Left lung (tissue), 10 donors: ENCODE results near the gene CHMP6. TPM values are rescaled to one million over a fixed set of nuclear protein-coding genes. Genes with fewer than 3 reads are reported as not detected.

ENCODE experiments used
- ATAC-seq: fragments of 200-7000 bp; cut with Tn5 transposase; one replicate; pipeline ENCODE4 v1.9.1; 2020; ENCODE audit warnings: moderate library complexity
- DNase-seq, 4 donors: peaks; one replicate each; pipeline ENCODE4 v3.0.0-alpha.2; 2013 to 2020
- H3K27ac ChIP-seq, 2 donors: fragments of 200-600 bp; sonication (generic) in 1 of 2; one replicate each; pipeline versions ENCODE4 v1.5.0 to v1.8.0; 2020 to 2021
- H3K27me3 ChIP-seq, 2 donors: fragments of 200-600 bp; sonication (generic) in 1 of 2; one replicate each; pipeline versions ENCODE4 v1.5.0 to v1.8.0; 2020 to 2021
- H3K36me3 ChIP-seq, 2 donors: fragments of 200-600 bp; sonication (generic) in 1 of 2; one replicate each; pipeline versions ENCODE4 v1.5.0 to v1.8.0; 2020 to 2021
- H3K4me1 ChIP-seq, 2 donors: fragments of 200-600 bp; one replicate each; pipeline ENCODE4 v1.8.0; 2021
- H3K4me3 ChIP-seq, 2 donors: fragments of 200-600 bp; sonication (generic) in 1 of 2; one replicate each; pipeline versions ENCODE4 v1.5.0 to v1.8.0; 2020 to 2021; ENCODE audit warnings: mild to moderate bottlenecking in 1 of 2
- H3K9me3 ChIP-seq, 2 donors: fragments of 200-600 bp; sonication (generic) in 1 of 2; one replicate each; pipeline versions ENCODE4 v1.5.0 to v1.8.0; 2020 to 2021
- intact Hi-C, 2 donors: fragments of 100-400 bp; cut with DNase I; formaldehyde crosslinking; loops; one replicate each; pipeline versions ENCODE4 v1.11.2 to v1.14.2; 2022
- polyA plus RNA-seq, 6 donors: library from polyadenylated mRNA; unstranded; fragments of 120-200 nt; gene quantifications; one replicate each; pipeline ENCODE4 v1.2.1, GENCODE V29; 2013; ENCODE audit not compliant: insufficient read length in 6 of 6
- total RNA-seq, 2 donors: library from RNA; stranded (reverse); fragmentation: NEBNext Ultra II Directional; extraction: Animal tissue kit (Norgen Biotek cat#: 25700); gene quantifications; one replicate each; pipeline ENCODE4 v1.2.1, GENCODE V29; 2021
- TF ChIP-seq, protein P1 (sequence below), 2 donors: fragments of 200-600 bp; sonication (generic) in 1 of 2; IDR thresholded peaks; one replicate each; pipeline versions ENCODE4 v1.5.0 to v1.8.0; 2021; ENCODE audit warnings: antibody characterized with exemption in 2 of 2
- donor health status: DM: no; HTN: yes; CAD: no.
- donor health status: DM: no; HTN: no; CAD: no.

Gene CHMP6
- total and polyA plus RNA-seq, 8 donors, result 24.1 to 32.7 (median 28.6) TPM

DNA sequence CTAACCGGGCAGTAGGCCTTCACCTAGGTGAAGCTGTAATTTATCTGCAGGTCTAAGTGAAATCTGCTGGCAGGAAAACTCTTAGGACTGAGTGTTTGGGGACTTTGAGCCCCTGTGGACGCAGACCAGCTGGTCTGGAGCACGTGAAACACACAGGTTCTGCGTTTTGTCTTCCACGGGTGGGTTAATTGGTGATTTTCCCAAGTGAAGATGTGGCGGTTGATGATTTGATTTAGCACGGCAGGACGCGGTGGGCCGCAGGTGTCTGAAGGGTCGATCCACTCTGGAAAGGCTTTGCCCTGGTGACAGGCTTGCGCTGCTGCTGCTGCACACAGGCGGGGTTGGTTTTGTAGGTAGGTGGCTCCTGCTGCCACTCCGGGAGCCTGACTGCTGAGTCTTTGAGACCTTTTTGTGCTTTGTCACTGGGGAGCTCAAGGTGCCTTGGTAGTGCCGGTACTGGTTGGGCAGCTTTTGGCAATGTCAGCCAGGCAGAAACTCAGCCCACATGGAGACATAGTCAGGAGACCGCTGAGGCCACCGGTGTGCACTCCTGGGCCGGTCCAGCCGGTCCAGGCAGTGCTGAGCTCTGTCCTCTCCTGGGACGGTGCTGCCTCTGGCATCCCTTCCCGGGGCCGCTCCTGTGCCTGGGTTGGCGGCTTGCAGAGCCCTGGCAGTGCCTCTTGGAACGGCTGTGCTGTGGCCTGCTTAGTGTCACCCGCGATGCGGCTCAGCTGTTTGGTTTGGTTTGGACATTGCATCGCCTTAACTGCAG lies 45.6 kb downstream of the CHMP6 start:
- DNase-seq (peak in 2 of 4 donors; percentile 74 to 86), ATAC-seq (peak; percentile 50)
- Histone ChIP-seq H3K36me3 (peaks cover 0 to 4% of the 10 kb centered on the region in 2 donors), H3K27me3 (peaks cover 0 to 21% of the 10 kb centered on the region in 2 donors), H3K4me1 (peaks cover 35 to 77% of the 10 kb centered on the region in 2 donors), H3K4me3 (peak overlapping the region; percentile 40 to 62), H3K9me3 (no peaks in the 10 kb centered on the region), H3K27ac (peak overlapping the region; percentile 8 to 20)
- intact Hi-C loops, result no loop called here
- TF ChIP-seq, protein P1, sequence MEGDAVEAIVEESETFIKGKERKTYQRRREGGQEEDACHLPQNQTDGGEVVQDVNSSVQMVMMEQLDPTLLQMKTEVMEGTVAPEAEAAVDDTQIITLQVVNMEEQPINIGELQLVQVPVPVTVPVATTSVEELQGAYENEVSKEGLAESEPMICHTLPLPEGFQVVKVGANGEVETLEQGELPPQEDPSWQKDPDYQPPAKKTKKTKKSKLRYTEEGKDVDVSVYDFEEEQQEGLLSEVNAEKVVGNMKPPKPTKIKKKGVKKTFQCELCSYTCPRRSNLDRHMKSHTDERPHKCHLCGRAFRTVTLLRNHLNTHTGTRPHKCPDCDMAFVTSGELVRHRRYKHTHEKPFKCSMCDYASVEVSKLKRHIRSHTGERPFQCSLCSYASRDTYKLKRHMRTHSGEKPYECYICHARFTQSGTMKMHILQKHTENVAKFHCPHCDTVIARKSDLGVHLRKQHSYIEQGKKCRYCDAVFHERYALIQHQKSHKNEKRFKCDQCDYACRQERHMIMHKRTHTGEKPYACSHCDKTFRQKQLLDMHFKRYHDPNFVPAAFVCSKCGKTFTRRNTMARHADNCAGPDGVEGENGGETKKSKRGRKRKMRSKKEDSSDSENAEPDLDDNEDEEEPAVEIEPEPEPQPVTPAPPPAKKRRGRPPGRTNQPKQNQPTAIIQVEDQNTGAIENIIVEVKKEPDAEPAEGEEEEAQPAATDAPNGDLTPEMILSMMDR (IDR thresholded peaks at IDR 0.05), result no peak

GRCh38 chr17:81037798-81038733 lies 46.4 kb downstream of the CHMP6 start:
- peaks cover 34 to 77% of the 10 kb centered on the region in 2 donors for H3K4me1 ChIP-seq
- ATAC-seq, result peak; percentile 2

DNA sequence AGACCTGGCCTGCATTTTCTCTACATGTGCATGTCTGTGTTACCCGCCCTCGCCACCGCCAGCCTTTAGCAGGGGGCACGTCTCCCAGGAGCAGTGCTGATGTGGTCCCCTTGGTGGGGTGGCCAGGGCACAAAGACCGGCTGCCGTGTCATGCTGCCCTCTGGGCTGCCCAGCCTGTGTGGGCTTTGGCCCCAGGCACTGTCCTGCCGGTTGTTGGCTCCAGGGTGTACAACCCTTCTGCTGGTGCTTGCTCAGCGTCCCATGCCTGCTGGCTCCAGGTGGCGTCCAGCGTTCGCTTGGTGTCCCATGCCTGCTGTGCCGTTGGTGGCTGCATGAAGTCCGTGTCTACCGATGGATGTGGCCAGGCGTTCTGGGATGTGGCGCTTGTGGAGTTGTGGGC lies 47.5 kb downstream of the CHMP6 start:
- peak in 1 of 4 donors; percentile 68 for DNase-seq
- Histone ChIP-seq H3K4me3 (no peak overlapping the region), H3K27ac (no peak overlapping the region), H3K4me1 (peaks cover 40 to 77% of the 10 kb centered on the region in 2 donors), H3K9me3 (no peaks in the 10 kb centered on the region), H3K27me3 (peaks cover 0 to 21% of the 10 kb centered on the region in 2 donors), H3K36me3 (no peaks in the 10 kb centered on the region)
- TF ChIP-seq, protein P1 (IDR thresholded peaks at IDR 0.05), result no peak
- intact Hi-C loops, result no loop called here
- ATAC-seq, result no peak

More at GRCh38 chr17:81037798-81038733, 46.4 kb downstream of the CHMP6 start:
- DNase-seq, result peak in 1 of 4 donors; percentile 79
- Histone ChIP-seq H3K36me3 (no peaks in the 10 kb centered on the region), H3K4me3 (peak overlapping the region in 1 of 2 donors; percentile 62), H3K27ac (peak overlapping the region in 1 of 2 donors; percentile 20), H3K27me3 (peaks cover 0 to 21% of the 10 kb centered on the region in 2 donors), H3K9me3 (no peaks in the 10 kb centered on the region)
- TF ChIP-seq, protein P1 (IDR thresholded peaks at IDR 0.05), result no peak
- intact Hi-C loops, result no loop called here

GRCh38 chr17:81039854-81040758 lies 48.5 kb downstream of the CHMP6 start:
- Histone ChIP-seq H3K27me3 (peaks cover 0 to 21% of the 10 kb centered on the region in 2 donors), H3K27ac (peak overlapping the region in 1 of 2 donors; percentile 15), H3K4me3 (no peak overlapping the region), H3K36me3 (no peaks in the 10 kb centered on the region), H3K9me3 (no peaks in the 10 kb centered on the region), H3K4me1 (peaks cover 50 to 84% of the 10 kb centered on the region in 2 donors)
- TF ChIP-seq, protein P1 (IDR thresholded peaks at IDR 0.05), result no peak
- intact Hi-C loops, result no loop called here
- ATAC-seq (no peak), DNase-seq (peak in 1 of 4 donors; percentile 74)
